ENCODE data around the gene C1S. TPM values are rescaled to one million over a fixed set of nuclear protein-coding genes. Genes with fewer than 3 reads are reported as not detected.
"Not testable (repeated sequence)": the region's sequence is repeated elsewhere in the genome, so short reads cannot be mapped to it uniquely, and the experiment has no call there.

The C1S gene
- total RNA-seq, 4 donors from 2014 or later, result 137 to 470 (median 255) TPM

GRCh38 chr12:7034464-7034863 lies 26.1 kb upstream of the C1S start:
- TF ChIP-seq CTCF (IDR thresholded peaks at IDR 0.05) (no peak), POLR2A (IDR thresholded peaks at IDR 0.05) (no peak)
- 95 to 97% methylated on average over 1 of the region's 1 CpG for WGBS, 2 donors
- H3K4me1 ChIP-seq, result no peaks in the 10 kb centered on the region
- H3K9me3 ChIP-seq, result no peaks in the 10 kb centered on the region
- no peak for DNase-seq
- intact Hi-C loops (cut with DNase I), result no loop called here
- H3K4me3 ChIP-seq (replicated peaks in 1 of 3), result no peak overlapping the region
- no peaks in the 10 kb centered on the region for H3K27me3 ChIP-seq
- no peak overlapping the region for H3K27ac ChIP-seq
- no peaks in the 10 kb centered on the region for H3K36me3 ChIP-seq

- Histone ChIP-seq H3K4me1 (no peaks in the 10 kb centered on the region), H3K27me3 (no peaks in the 10 kb centered on the region), H3K4me3 (replicated peaks in 1 of 3) (no peak overlapping the region), H3K27ac (no peak overlapping the region), H3K9me3 (no peaks in the 10 kb centered on the region), H3K36me3 (no peaks in the 10 kb centered on the region)
- 67 to 72% methylated on average over 2 of the region's 2 CpGs for WGBS, 2 donors
- DNase-seq, result no peak
- intact Hi-C loops (cut with DNase I), result no loop called here
- TF ChIP-seq POLR2A (IDR thresholded peaks at IDR 0.05) (no peak), CTCF (IDR thresholded peaks at IDR 0.05) (no peak)
Measured at GRCh38 chr12:7035463-7035862, 25.1 kb upstream of the C1S start.

DNA sequence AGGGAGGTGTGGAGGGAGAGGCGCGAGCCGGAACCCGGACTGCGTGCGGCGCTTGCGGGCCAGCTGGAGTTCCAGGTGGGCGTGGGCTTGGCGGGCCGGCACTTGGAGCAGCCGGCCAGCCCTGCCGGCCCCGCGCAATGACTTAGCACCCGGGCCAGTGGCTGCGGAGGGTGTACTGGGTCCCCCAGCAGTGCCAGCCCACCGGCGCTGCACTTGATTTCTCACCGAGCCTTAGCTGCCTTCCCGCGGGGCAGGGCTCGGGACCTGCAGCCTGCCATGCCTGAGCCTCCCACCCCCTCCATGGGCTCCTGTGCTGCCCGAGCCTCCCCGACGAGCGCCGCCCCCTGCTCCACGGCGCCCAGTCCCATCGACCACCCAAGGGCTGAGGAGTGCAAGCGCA lies 23.1 kb upstream of the C1S start:
- H3K36me3 ChIP-seq; H3K4me3 ChIP-seq (replicated peaks in 1 of 3); intact Hi-C loops (cut with DNase I); H3K9me3 ChIP-seq; H3K4me1 ChIP-seq; H3K27ac ChIP-seq; DNase-seq; H3K27me3 ChIP-seq: not testable (repeated sequence)
- 80% methylated on average over 9 of the region's 32 CpGs; no CpG with 5 or more reads in 1 of the 2 donors for WGBS, 2 donors

DNA sequence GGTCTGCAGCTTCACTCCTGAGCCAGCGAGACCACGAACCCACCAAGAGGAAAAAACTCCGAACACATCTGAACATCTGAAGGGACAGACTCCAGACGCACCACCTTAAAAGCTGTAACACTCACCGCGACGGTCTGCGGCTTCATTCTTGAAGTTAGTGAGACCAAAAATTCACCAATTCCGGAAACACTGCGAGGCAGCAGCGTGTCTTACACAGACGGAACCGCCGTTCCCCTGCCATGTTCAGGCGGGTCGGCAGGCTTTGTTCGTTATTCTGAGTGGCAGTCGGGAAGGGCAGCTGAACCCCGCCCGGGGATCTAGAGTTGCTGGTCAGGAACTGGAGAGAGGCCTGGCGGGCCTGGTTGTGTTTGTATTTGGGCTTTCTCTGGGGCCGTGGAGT lies 21.9 kb upstream of the C1S start:
- WGBS, 2 donors, result 89 to 92% methylated on average over 22 of the region's 22 CpGs

GRCh38 chr12:7039403-7039802 lies 21.1 kb upstream of the C1S start:
- DNase-seq, result no peak
- Histone ChIP-seq H3K9me3 (no peaks in the 10 kb centered on the region), H3K36me3 (no peaks in the 10 kb centered on the region), H3K4me1 (no peaks in the 10 kb centered on the region), H3K27me3 (no peaks in the 10 kb centered on the region), H3K4me3 (replicated peaks in 1 of 3) (no peak overlapping the region), H3K27ac (no peak overlapping the region)
- TF ChIP-seq CTCF (IDR thresholded peaks at IDR 0.05), result no peak
- TF ChIP-seq POLR2A (IDR thresholded peaks at IDR 0.05), result no peak
- 76 to 82% methylated on average over 10 of the region's 10 CpGs for WGBS, 2 donors
- intact Hi-C loops (cut with DNase I), result no loop called here

More for the DNA sequence above, 21.9 kb upstream of the C1S start:
- no peak for TF ChIP-seq POLR2A (IDR thresholded peaks at IDR 0.05)
- no peak for TF ChIP-seq CTCF (IDR thresholded peaks at IDR 0.05)
- H3K36me3 ChIP-seq, result no peaks in the 10 kb centered on the region
- H3K27ac ChIP-seq, result no peak overlapping the region
- no peaks in the 10 kb centered on the region for H3K4me1 ChIP-seq
- H3K27me3 ChIP-seq, result no peaks in the 10 kb centered on the region
- intact Hi-C loops (cut with DNase I), result no loop called here
- no peak overlapping the region for H3K4me3 ChIP-seq (replicated peaks in 1 of 3)
- DNase-seq, result no peak
- H3K9me3 ChIP-seq, result no peaks in the 10 kb centered on the region

GRCh38 chr12:7042842-7043241 lies 17.7 kb upstream of the C1S start:
- intact Hi-C loops (cut with DNase I), result no loop called here
- Histone ChIP-seq H3K27ac (no peak overlapping the region), H3K36me3 (no peaks in the 10 kb centered on the region), H3K4me1 (no peaks in the 10 kb centered on the region), H3K4me3 (replicated peaks in 1 of 3) (no peak overlapping the region), H3K27me3 (no peaks in the 10 kb centered on the region), H3K9me3 (no peaks in the 10 kb centered on the region)
- no peak for DNase-seq
- WGBS, 2 donors, result 49 to 50% methylated on average over 6 of the region's 6 CpGs
- TF ChIP-seq CTCF (IDR thresholded peaks at IDR 0.05), result peak in 4 of 6 experiments; percentile 35 to 55 (median 48)
- TF ChIP-seq POLR2A (IDR thresholded peaks at IDR 0.05), result no peak
